HEK293 (cell line): ENCODE results near the gene ANK2.

ENCODE experiments used
- CTCF ChIA-PET: fragments of 350-600 bp; formaldehyde crosslinking; extraction: SDS; loops from one replicate; lab custom pipeline; 2021; ENCODE audit warnings: antibody characterized with exemption; lab: Yijun Ruan, JAX
- POLR2A ChIA-PET: fragments of 300-600 bp; formaldehyde crosslinking; extraction: SDS; loops from one replicate; lab custom pipeline; 2020; ENCODE audit warnings: antibody characterized with exemption, inconsistent platforms; lab: Yijun Ruan, JAX
- H3K27ac ChIP-seq: fragments of 200-500 bp; sonication (Bioruptor generic); 2 replicates; pipeline ENCODE4 v1.5.1; 2014; ENCODE audit warnings: low read depth, low read length, control low read depth, inconsistent platforms; ENCODE audit errors: extremely low read depth
- H3K36me3 ChIP-seq, 2 experiments: fragments of 200-500 bp in 1 of 2; sonication (Bioruptor generic) in 1 of 2; 1 replicate in 1 of 2; 2 replicates in 1 of 2; pipeline ENCODE4 v1.5.1; 2014 to 2017; ENCODE audit warnings: inconsistent platforms in 2 of 2, low read length in 2 of 2; ENCODE audit not compliant: control insufficient read depth in 2 of 2, insufficient read depth in 1 of 2
- H3K4me1 ChIP-seq: fragments of 200-500 bp; sonication (Bioruptor generic); 2 replicates; pipeline ENCODE4 v1.5.1; 2014; ENCODE audit warnings: mild to moderate bottlenecking, low read length, inconsistent platforms; ENCODE audit not compliant: control insufficient read depth, insufficient read depth
- H3K4me3 ChIP-seq: 2 replicates; pipeline ENCODE4 v1.5.1; 2011; ENCODE audit warnings: low read depth, mild to moderate bottlenecking, control low read depth, low read length, moderate library complexity
- H3K9me3 ChIP-seq: fragments of 200-500 bp; sonication (Bioruptor generic); 2 replicates; pipeline ENCODE4 v1.5.1; 2014; ENCODE audit warnings: low read depth, low read length, inconsistent platforms; ENCODE audit not compliant: control insufficient read depth, insufficient read depth
- PRDM1 ChIP-seq: fragments of 450-650 bp; formaldehyde crosslinking; IDR thresholded peaks from 2 replicates; pipeline ENCODE4; 2016; ENCODE audit warnings: missing biosample characterization, missing genetic modification characterization
- RBAK ChIP-seq: fragments of 450-650 bp; formaldehyde crosslinking; IDR thresholded peaks from 2 replicates; pipeline ENCODE4 v1.5.1; 2016; ENCODE audit warnings: missing biosample characterization, missing genetic modification characterization
- SCRT1 ChIP-seq: fragments of 450-650 bp; formaldehyde crosslinking; IDR thresholded peaks from 2 replicates; pipeline ENCODE4 v1.5.1; 2016; ENCODE audit warnings: missing biosample characterization, missing genetic modification characterization, borderline replicate concordance
- SCRT2 ChIP-seq: fragments of 450-650 bp; formaldehyde crosslinking; IDR thresholded peaks from 2 replicates; pipeline ENCODE4 v1.5.1; 2016; ENCODE audit warnings: missing biosample characterization, missing genetic modification characterization
- ZBTB1 ChIP-seq: fragments of 450-650 bp; formaldehyde crosslinking; IDR thresholded peaks from 2 replicates; pipeline ENCODE4 v1.5.1; 2016; ENCODE audit warnings: missing biosample characterization, missing genetic modification characterization
- ZBTB21 ChIP-seq: fragments of 450-650 bp; formaldehyde crosslinking; IDR thresholded peaks from 2 replicates; pipeline ENCODE4 v1.5.1; 2017; ENCODE audit warnings: missing biosample characterization, missing genetic modification characterization
- ZBTB6 ChIP-seq: fragments of 450-650 bp; formaldehyde crosslinking; IDR thresholded peaks from 2 replicates; pipeline ENCODE4 v1.5.1; 2017; ENCODE audit warnings: missing biosample characterization, missing genetic modification characterization
- ZEB2 ChIP-seq: fragments of 450-650 bp; formaldehyde crosslinking; IDR thresholded peaks from 2 replicates; pipeline ENCODE4 v1.5.1; 2016; ENCODE audit warnings: missing biosample characterization, missing genetic modification characterization
- ZNF146 ChIP-seq: fragments of 450-650 bp; formaldehyde crosslinking; IDR thresholded peaks from 2 replicates; pipeline ENCODE4 v1.5.1; 2016; ENCODE audit warnings: missing biosample characterization, missing genetic modification characterization
- ZNF169 ChIP-seq: fragments of 450-650 bp; formaldehyde crosslinking; IDR thresholded peaks from 2 replicates; pipeline ENCODE4 v1.5.1; 2016; ENCODE audit warnings: missing biosample characterization, missing genetic modification characterization
- ZNF48 ChIP-seq: fragments of 450-650 bp; formaldehyde crosslinking; IDR thresholded peaks from 2 replicates; pipeline ENCODE4 v1.5.1; 2016; ENCODE audit warnings: missing biosample characterization, missing genetic modification characterization
- ZNF629 ChIP-seq: fragments of 450-650 bp; formaldehyde crosslinking; IDR thresholded peaks from 2 replicates; pipeline ENCODE4 v1.5.1; 2017; ENCODE audit warnings: missing biosample characterization, missing genetic modification characterization
- ZNF645 ChIP-seq: fragments of 450-650 bp; formaldehyde crosslinking; IDR thresholded peaks from 2 replicates; pipeline ENCODE4; 2016; ENCODE audit warnings: missing biosample characterization, missing genetic modification characterization
- ZNF785 ChIP-seq: fragments of 450-650 bp; formaldehyde crosslinking; IDR thresholded peaks from 2 replicates; pipeline ENCODE4 v1.5.1; 2016; ENCODE audit warnings: missing biosample characterization, missing genetic modification characterization
- ZSCAN18 ChIP-seq: fragments of 450-650 bp; formaldehyde crosslinking; IDR thresholded peaks from 2 replicates; pipeline ENCODE4 v1.5.1; 2016; ENCODE audit warnings: missing biosample characterization, missing genetic modification characterization
- ZSCAN4 ChIP-seq: fragments of 450-650 bp; formaldehyde crosslinking; IDR thresholded peaks from 2 replicates; pipeline ENCODE4 v1.5.1; 2017; ENCODE audit warnings: missing biosample characterization, missing genetic modification characterization

The ANK2 gene

GRCh38 chr4:113157086-113157857, 107.8 kb downstream of the ANK2 start:
- CTCF ChIA-PET = interaction anchor here (0.6 to 0.7 kb wide), 2 partner anchors 16 to 114 kb away, joined by 3 read pairs; no protein-coding TSS in a partner anchor
- Histone ChIP-seq H3K4me3 (no peak overlapping the region), H3K36me3 (no peaks in the 10 kb centered on the region), H3K9me3 (no peaks in the 10 kb centered on the region), H3K27ac (no peak overlapping the region), H3K4me1 (no peaks in the 10 kb centered on the region)
- TF ChIP-seq ZBTB21 = no peak
- TF ChIP-seq SCRT2 (tag by site-specific recombination) = peak; percentile 44; the same call in 1 of the 2 replicates
- no peak for TF ChIP-seq ZEB2 (tag by site-specific recombination)
- no peak for TF ChIP-seq ZSCAN18 (tag by site-specific recombination)
- TF ChIP-seq ZBTB6 (tag by site-specific recombination) = no peak
- TF ChIP-seq RBAK = no peak
- no peak for TF ChIP-seq ZNF785 (tag by site-specific recombination)
- no peak for TF ChIP-seq ZNF169 (tag by site-specific recombination)
- TF ChIP-seq SCRT1 (tag by site-specific recombination) = no peak
- POLR2A ChIA-PET = no interaction called here

- Histone ChIP-seq H3K36me3 (no peaks in the 10 kb centered on the region), H3K4me3 (no peak overlapping the region), H3K4me1 (no peaks in the 10 kb centered on the region), H3K27ac (no peak overlapping the region), H3K9me3 (no peaks in the 10 kb centered on the region)
- POLR2A ChIA-PET = no interaction called here
- CTCF ChIA-PET = interaction anchor here (0.7 kb wide), 1 partner anchor 119 kb away, joined by 3 read pairs; no protein-coding TSS in a partner anchor
- TF ChIP-seq ZNF146 = no peak
- no peak for TF ChIP-seq ZSCAN4
- TF ChIP-seq ZNF629 = 0 out of 2 replicates have a peak, but pooled peaks have one; percentile 17
- no peak for TF ChIP-seq PRDM1 (tag by site-specific recombination)
- TF ChIP-seq ZNF48 (tag by site-specific recombination) = no peak
- TF ChIP-seq ZNF645 (tag by site-specific recombination) = no peak
- TF ChIP-seq, all 188 proteins: peak for 1
Measured at GRCh38 chr4:113159942-113160545, 110.6 kb downstream of the ANK2 start.

- no peak overlapping the region for H3K4me3 ChIP-seq
- H3K4me1 ChIP-seq = no peaks in the 10 kb centered on the region
- POLR2A ChIA-PET = no interaction called here
- no peak for TF ChIP-seq ZBTB1 (tag by site-specific recombination)
- no peak overlapping the region for H3K27ac ChIP-seq
- CTCF ChIA-PET = no interaction called here
- H3K9me3 ChIP-seq = no peaks in the 10 kb centered on the region
- H3K36me3 ChIP-seq = no peaks in the 10 kb centered on the region
Measured at GRCh38 chr4:113160548-113160947, 111.1 kb downstream of the ANK2 start.
